SKM-1 treated with dmso at 0.1 percent for 144 hours (cell line): ENCODE data around the gene ARHGEF28.

ENCODE experiments used
- DNase-seq: peaks from one replicate; lab custom pipeline; 2025; ENCODE audit not compliant: unreplicated experiment; lab: John Stamatoyannopoulos, UW

ARHGEF28 gene

DNA sequence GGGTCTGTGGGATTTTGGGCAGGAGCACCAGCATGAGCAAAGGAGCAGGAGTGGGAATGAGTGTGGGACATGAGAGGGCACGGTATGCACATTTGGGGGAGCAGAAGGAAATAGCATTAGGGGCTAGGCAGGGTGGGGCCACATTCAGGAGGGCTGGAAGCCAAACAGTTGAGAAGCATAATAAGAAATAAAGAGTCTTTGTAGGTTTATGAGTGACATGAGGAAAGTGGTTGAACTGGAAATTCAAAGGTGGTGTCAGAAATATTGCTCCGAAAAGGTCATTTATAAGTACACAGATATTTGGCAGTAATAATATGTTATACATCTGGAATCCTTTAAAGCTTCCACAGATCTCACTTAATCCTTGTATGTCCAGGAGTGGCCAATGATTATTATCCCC, 26.4 kb downstream of the ARHGEF28 start:
- DNase-seq = no peak

DNA sequence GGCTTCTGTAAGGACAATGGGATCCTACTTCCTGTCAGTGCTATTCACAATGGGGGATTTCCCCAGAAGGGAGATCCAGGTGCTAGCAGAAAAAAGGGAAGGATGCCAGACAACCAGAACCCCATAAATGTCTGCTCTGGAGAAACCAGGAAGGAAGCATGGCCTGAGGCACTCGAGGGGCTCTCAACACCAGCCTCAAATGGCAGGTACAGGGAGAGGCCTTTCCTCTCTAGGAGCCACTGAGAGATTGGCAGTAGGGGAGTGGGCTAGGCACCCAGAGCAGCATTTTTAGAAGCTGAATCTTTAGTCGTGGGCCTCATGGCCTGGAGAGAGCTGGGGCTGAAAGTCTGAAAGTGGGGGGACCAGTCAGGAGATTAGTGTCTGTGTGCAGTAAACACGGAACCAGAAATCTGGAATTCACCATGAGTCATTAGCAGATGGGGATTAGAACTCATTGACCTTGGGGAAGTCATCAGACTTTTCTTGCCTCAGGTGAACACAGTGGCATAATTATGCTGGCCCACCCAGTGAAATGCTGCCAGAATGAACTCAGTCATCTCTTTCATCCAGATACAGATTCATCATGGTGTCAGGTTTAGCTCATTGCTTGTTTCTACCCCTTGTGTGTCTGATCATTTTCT, 28.3 kb downstream of the ARHGEF28 start:
- DNase-seq = no peak

DNA sequence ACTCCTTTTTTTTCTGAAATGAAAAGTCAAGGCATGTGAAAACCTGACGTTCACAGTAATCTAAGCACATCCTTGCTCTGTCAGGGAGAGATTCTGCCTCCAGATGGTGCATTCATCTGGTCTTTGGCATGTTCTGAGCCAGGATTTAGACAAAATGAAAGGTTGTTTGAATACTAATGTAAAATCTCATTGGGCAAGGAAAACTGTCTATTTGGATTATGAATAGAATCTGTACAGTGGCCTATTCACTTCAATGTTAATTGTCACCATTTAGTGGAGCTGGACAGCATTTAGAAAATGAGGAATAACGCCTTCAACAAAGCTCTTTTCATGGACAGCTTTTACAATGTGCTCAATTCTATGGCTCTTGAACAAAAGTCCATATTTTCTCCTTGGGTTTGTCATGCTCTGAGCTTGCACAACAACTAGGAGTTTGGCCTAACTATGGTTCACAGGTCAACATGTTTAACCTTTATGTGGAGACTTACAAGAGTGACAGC, 28.9 kb downstream of the ARHGEF28 start:
- no peak for DNase-seq

DNA sequence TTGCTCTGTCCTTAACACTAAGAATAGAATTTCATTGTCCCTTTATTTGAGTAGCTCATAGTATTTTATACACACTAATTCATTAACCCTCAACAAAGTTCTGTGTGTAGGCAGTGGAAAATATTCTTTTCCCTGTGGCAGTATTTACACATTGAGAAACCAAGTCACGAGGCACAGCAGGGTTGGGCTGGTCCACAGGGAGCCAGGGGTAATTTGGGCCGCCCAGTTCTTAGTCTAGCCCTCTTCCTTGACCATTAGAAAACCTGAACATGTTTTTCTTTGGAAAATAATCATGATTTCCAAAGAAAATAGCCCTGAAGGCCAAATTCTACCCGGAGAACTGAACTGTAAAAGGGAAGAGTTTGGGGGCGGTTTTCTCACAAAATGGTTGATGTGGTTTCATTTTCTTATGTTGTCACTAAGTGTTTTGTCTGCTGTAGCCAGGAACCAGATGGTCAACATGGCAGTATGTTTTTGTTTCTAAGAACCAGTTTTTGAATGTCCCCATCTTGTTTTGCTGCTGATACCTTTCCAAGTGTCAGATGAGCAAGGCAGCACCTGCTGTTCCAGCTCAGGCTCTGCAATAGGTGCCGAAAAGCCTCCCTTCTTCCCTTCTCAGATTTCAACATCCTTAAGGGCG, 29.6 kb downstream of the ARHGEF28 start:
- DNase-seq = no peak

GRCh38 chr5:73661753-73662152, 35.8 kb downstream of the ARHGEF28 start:
- DNase-seq = no peak

DNA sequence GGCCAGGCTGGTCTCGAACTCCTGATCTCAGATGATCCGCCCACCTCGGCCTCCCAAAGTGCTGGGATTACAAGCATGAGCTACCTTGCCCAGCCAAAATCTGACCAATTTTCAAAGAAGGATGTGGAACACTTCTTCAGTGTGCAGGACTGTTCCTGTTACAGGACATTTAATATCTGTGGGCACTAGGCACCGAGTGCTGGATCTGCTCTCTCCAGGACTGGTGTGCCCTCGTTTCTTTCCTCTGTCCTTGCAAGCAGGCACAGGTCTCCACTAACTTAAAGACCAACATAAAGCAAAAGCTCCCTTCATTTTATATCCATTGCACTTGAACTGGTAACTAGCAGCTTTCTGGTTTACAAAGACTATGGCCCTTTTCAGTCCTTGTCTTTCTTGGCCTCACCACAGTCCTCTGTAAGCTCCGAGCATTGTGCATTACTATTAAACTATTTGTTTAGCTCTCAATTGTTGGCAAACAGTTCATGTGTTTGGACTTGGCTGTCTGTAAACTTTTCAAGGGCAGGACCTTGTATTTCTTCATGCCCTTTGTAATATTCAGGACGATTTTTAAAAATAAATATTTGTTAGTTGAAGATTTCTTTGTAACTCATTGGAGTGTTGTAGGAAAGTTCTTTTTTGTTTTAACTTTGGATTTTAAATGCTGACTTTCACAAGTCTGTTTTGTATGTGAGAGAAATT, 37.3 kb downstream of the ARHGEF28 start:
- DNase-seq = no peak

DNA sequence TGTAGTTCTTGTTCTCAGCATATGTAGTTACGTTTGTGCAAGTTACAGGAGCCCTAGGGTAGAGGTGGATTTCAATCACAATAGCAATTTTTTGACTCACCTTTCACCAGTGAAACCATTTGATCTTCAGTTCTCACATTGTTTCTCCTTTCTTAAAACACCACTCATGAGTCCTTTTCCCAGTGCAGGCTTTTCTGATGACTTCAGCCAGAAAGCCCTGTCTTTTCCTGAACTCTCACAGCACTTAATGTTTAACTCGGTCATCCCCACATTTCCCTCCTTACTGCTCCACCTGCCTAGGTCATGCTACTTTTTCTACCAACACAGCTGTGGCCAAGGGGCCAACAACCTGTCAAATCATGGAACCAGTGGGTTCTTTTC, 37.9 kb downstream of the ARHGEF28 start:
- DNase-seq = no peak

GRCh38 chr5:73664796-73665195, 38.8 kb downstream of the ARHGEF28 start:
- no peak for DNase-seq

DNA sequence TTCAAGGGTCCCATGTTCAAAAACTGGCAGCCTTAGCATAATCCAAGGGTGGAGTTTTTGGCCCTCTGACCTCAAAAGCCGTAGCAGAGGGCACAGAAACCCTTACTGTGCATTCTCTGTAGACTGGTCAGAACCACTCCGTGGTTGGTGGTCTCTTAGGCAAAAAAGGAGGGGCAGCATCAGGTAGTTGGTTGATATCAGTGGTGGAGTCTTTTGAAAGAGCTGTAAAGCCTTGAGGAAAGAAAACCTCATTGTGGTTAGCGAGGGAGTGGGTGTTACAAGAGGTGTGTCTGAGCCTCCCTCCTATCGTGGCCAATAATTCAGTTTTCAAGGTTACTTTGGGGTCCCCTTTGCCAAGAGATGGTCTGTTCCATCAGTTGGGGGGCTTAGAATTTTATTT, 40.9 kb downstream of the ARHGEF28 start:
- no peak for DNase-seq

DNA sequence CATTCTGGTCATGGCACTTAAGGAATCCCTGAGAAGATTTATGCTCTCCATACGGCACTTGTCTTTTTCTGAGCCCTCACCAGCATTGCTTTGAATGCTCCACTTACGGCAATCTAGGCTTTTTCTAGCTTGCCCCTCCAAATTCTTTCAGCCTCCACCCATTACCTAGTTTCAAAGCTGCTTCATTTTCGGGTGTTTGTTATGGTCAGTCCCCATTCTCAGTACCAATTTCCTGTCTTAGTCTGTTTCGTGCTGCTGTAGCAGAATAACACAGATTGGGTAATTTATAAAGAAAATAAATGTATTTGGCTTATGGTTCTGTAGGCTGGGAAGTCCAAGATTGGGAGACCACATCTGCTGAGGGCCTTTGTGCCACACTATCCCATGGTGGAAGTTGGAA, 42.0 kb downstream of the ARHGEF28 start:
- DNase-seq = no peak

DNA sequence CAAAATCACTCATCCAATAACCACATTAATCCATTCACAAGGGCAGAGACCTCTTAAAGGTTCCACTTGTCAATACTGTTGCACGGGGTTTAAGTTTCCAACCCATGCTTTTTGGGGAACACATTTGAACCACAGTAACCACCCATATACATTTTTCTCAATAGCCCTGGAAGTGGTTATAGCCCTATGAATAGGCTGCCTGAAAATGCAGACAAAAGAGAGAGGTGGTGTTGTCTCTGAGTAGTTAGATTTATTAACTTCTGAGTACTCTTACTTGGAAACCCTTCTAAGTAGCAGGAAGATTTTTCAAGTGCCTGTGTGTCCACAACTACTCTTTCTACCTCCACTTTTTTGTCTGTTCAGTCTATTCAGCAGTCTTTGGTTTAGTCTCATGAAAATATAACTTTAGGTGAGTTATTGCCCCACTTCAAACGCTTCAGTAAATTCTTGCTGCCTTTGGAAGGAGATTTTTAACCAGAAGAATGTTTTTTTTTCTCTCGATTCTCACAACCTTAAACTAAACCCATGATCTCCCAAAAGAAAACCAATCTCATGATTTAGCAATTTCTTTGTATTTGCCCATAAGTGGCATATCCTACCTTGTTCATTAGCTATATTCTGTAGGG, 42.6 kb downstream of the ARHGEF28 start:
- no peak for DNase-seq

- DNase-seq = no peak
These were observed 44.7 kb downstream of the ARHGEF28 start for GRCh38 chr5:73670731-73671130.

GRCh38 chr5:73672132-73672531, 46.1 kb downstream of the ARHGEF28 start:
- DNase-seq = no peak

GRCh38 chr5:73673161-73673591, 47.2 kb downstream of the ARHGEF28 start:
- DNase-seq = no peak

DNA sequence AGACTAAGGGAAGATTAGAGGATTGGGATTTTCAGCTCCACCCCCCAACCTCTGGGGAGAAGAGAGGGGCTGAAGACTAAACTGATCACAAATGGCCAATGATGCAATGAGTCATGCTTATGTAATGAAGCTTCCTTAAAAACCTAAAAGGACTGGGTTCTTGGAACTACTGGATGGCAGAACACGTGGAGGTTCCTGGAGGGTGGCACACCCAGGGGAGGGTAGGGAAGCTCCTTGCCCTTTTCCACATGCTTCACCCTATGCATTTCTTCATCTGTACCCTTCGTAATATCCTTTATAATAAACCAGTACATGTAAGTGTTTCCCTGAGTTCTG, 48.6 kb downstream of the ARHGEF28 start:
- DNase-seq = no peak

DNA sequence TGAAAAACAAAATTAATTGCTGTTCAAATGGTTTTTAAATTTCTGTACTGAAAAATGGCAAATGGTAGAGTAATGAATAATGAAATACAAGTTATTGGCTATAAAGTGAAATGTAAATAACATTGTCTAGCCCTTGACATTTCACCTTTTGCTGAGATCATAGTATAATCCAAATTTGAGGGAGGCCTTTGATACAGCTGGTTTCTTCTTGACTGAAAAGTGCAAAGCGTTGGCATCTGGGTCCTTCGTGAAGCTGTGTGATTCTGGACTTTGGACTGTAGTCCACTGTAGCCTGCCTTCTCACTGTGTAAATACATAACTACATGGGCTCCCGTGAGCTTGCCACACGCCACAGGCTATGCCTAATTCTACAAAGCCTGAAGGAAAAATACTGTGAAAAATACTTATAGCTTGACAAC, 52.3 kb downstream of the ARHGEF28 start:
- no peak for DNase-seq

DNA sequence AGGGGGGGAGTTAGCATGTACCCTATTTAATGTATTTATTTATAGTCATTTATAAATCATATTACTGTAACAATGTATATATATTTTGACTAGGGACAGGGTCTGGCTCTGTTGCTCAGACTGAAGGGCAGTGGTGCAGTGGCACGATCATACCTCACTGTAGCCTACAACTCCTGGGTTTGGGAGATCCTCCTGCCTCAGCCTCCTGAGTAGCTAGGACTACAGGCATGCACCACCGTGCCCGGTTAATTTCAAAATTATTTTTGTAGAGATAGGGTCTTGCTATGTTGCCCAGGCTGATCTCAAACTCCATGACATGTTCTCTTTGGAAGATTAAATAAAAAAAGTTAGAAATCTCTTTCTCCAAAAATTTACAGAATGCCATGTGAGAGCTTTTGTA, 52.8 kb downstream of the ARHGEF28 start:
- no peak for DNase-seq

DNA sequence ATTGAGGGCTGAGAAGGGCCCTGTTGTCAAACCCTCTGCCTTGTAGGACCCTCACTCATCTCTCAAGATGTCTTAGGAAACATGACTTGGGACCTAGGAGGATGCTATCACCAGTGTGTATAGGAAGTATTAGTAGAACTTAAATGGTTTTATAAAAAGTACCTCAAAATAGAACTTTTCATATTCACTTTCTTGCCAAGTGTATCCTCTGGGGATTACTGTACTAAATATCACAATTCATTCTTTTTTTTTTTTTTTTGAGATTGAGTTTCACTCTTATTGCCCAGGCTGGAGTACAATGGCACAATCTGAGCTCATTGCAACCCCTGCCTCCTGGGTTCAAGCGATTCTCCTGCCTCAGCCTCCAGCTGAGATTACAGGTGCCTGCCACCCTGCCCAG, 56.2 kb downstream of the ARHGEF28 start:
- DNase-seq = no peak

DNA sequence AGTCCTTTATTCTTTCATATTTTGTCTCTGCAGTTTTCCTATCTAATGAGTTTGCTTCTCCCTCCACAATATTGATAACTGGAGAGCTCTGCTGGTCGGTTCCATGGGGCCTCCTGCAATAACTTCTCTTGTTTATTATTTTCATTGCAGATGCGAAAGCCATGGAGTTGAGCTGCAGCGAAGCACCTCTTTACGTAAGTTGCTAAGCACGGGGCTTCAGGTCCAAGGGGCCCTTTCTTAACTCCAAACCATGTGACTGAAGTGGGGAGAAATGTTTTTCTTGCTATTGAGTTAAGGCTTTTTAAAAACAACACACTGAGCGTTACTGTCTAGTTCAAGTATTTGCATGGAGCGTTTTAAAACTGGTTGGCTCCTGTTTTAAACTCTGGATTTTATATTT, 58.7 kb downstream of the ARHGEF28 start:
- DNase-seq = no peak

DNA sequence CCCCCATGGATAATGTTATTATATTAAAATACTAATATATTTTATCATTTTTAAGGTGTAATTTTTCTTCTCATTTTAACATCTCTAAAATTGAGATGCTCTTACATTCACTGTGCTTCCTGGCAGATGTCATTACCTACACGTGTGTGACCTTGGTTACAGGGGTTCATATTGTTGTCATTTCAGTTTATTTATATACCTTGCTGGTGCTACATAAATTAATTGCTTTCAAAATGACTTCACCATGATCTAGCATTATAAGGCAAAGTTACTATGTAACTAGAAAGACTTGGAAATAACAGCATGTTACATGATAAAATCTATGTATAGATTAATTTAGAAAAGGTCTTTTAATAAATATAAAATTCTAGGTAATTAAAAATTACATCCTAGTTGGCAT, 60.9 kb downstream of the ARHGEF28 start:
- no peak for DNase-seq

DNA sequence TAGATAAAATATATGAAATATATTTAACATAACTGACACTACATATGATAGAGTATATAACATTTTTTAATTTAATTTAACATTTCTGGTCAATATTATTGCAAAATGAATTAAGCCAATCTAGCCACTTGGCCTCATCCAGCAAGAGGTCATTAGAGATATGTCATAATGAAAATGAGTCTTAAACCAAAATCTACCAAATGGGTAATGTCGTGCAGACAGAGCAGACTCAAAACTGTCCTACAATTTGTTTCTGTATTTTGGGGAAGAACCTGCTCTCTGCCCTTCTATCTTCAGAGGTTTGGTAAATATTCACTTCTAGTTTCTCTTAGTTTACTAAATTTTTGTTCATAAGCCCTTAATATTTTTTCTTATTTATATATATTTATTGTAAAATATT, 61.4 kb downstream of the ARHGEF28 start:
- no peak for DNase-seq

GRCh38 chr5:73690015-73690414, 64.0 kb downstream of the ARHGEF28 start:
- DNase-seq = no peak
